ENCODE data around the gene CACNA1D. TPM values are rescaled to one million over a fixed set of nuclear protein-coding genes. Genes with fewer than 3 reads are reported as not detected.

CACNA1D gene
- total RNA-seq, 1 donor from 2014 or later: 1.5 TPM

- DNase-seq (ENCODE audit: low read depth): peak; percentile 91
Observed at GRCh38 chr3:53806182-53807116, 312.0 kb downstream of the CACNA1D start.

- DNase-seq (ENCODE audit: low read depth): no peak
Observed at GRCh38 chr3:53807117-53807810, 312.9 kb downstream of the CACNA1D start.

GRCh38 chr3:53808496-53808895, 314.1 kb downstream of the CACNA1D start:
- no peak for DNase-seq (ENCODE audit: low read depth)

- DNase-seq (ENCODE audit: low read depth): no peak
Observed at GRCh38 chr3:53809267-53809666, 314.9 kb downstream of the CACNA1D start.

GRCh38 chr3:53809764-53810400, 315.5 kb downstream of the CACNA1D start:
- DNase-seq (ENCODE audit: low read depth): no peak

GRCh38 chr3:53811143-53811927, 316.9 kb downstream of the CACNA1D start:
- DNase-seq (ENCODE audit: low read depth): no peak

GRCh38 chr3:53812434-53812833, 318.0 kb downstream of the CACNA1D start:
- DNase-seq (ENCODE audit: low read depth): no peak

GRCh38 chr3:53813229-53813628, 318.8 kb downstream of the CACNA1D start:
- DNase-seq (ENCODE audit: low read depth): no peak

- no peak for DNase-seq (ENCODE audit: low read depth)
Observed at GRCh38 chr3:53813876-53814275, 319.5 kb downstream of the CACNA1D start.

GRCh38 chr3:53815067-53815466, 320.7 kb downstream of the CACNA1D start:
- no peak for DNase-seq (ENCODE audit: low read depth)

- DNase-seq (ENCODE audit: low read depth): no peak
Observed at GRCh38 chr3:53815651-53816050, 321.2 kb downstream of the CACNA1D start.

- peak; percentile 70 for DNase-seq (ENCODE audit: low read depth)
Observed at GRCh38 chr3:53816425-53816824, 322.0 kb downstream of the CACNA1D start.

GRCh38 chr3:53817211-53817610, 322.8 kb downstream of the CACNA1D start:
- no peak for DNase-seq (ENCODE audit: low read depth)

- no peak for DNase-seq (ENCODE audit: low read depth)
Observed at GRCh38 chr3:53817809-53818208, 323.4 kb downstream of the CACNA1D start.

GRCh38 chr3:53818221-53819162, 324.1 kb downstream of the CACNA1D start:
- DNase-seq (ENCODE audit: low read depth): no peak

GRCh38 chr3:53819163-53819868, 324.9 kb downstream of the CACNA1D start:
- DNase-seq (ENCODE audit: low read depth): no peak

- DNase-seq (ENCODE audit: low read depth): no peak
Observed at GRCh38 chr3:53820084-53820483, 325.7 kb downstream of the CACNA1D start.

GRCh38 chr3:53820756-53821580, 326.6 kb downstream of the CACNA1D start:
- DNase-seq (ENCODE audit: low read depth): no peak

- DNase-seq (ENCODE audit: low read depth): peak; percentile 71
Observed at GRCh38 chr3:53821631-53822121, 327.3 kb downstream of the CACNA1D start.

All from renal cortical epithelial cell (primary cell).